Measurements from ENCODE around the gene NDUFB7.
"Not testable (repeated sequence)": the region's sequence is repeated elsewhere in the genome, so short reads cannot be mapped to it uniquely, and the experiment has no call there.

- TF ChIP-seq CTCF (conservative IDR thresholded peaks at IDR 0.05; ENCODE audit: low read depth, low read length); EZH2 (IDR thresholded peaks at IDR 0.05; ENCODE audit: low read length, unreplicated experiment): not testable (repeated sequence)
These were observed 40.4 kb upstream of the NDUFB7 start for GRCh38 chr19:14612242-14612641.

Measured in PC-3 (cell line).